Activated naive CD8-positive, alpha-beta T cell treated with anti-CD3 and anti-CD28 coated beads, Interleukin-2, amount 10 ng/mL, durations not matched to agents 7 days and 5 days (primary cell): Measurements from ENCODE around the gene UNC93B1. TPM values are rescaled to one million over a fixed set of nuclear protein-coding genes. Genes with fewer than 3 reads are reported as not detected.
A peak's percentile ranks its signal among the peaks of the same experiment; 100 is the strongest.

Experiments
- ATAC-seq: fragments of 150-1000 bp; cut with Tn5 transposase; one replicate; pipeline ENCODE4 v1.10.0; 2021; ENCODE audit warnings: low read depth, moderate library complexity
- POLR2A ChIA-PET: fragments of 350-600 bp; sonication (Branson Sonifier 250); formaldehyde crosslinking; loops from one replicate; lab custom pipeline; 2021; ENCODE audit warnings: antibody characterized with exemption; lab: Charles Lee
- DNase-seq: peaks from one replicate; pipeline ENCODE4 v3.0.0; 2021
- H3K27ac Mint-ChIP-seq: one replicate; pipeline ENCODE4 v1.8.0; 2022; ENCODE audit warnings: mild to moderate bottlenecking, mixed read lengths
- H3K27me3 Mint-ChIP-seq: one replicate; pipeline ENCODE4 v1.8.0; 2022; ENCODE audit warnings: mild to moderate bottlenecking, moderate library complexity, mixed read lengths
- H3K36me3 Mint-ChIP-seq: one replicate; pipeline ENCODE4 v1.8.0; 2021; ENCODE audit warnings: mild to moderate bottlenecking, mixed read lengths
- H3K4me1 Mint-ChIP-seq: one replicate; pipeline ENCODE4 v1.8.0; 2021; ENCODE audit warnings: mixed read lengths
- H3K4me3 Mint-ChIP-seq: one replicate; pipeline ENCODE4 v1.8.0; 2022; ENCODE audit warnings: mild to moderate bottlenecking, moderate library complexity, mixed read lengths
- H3K9me3 Mint-ChIP-seq: one replicate; pipeline ENCODE4 v1.8.0; 2021; ENCODE audit warnings: mixed read lengths
- total RNA-seq, 2 experiments: library from RNA; stranded (reverse); gene quantifications; one replicate each; pipeline ENCODE4 v1.2.3, GENCODE V29; 2021

Gene UNC93B1
- total RNA-seq, 2 experiments from 2014 or later, result 35.1 to 42.6 TPM

DNA sequence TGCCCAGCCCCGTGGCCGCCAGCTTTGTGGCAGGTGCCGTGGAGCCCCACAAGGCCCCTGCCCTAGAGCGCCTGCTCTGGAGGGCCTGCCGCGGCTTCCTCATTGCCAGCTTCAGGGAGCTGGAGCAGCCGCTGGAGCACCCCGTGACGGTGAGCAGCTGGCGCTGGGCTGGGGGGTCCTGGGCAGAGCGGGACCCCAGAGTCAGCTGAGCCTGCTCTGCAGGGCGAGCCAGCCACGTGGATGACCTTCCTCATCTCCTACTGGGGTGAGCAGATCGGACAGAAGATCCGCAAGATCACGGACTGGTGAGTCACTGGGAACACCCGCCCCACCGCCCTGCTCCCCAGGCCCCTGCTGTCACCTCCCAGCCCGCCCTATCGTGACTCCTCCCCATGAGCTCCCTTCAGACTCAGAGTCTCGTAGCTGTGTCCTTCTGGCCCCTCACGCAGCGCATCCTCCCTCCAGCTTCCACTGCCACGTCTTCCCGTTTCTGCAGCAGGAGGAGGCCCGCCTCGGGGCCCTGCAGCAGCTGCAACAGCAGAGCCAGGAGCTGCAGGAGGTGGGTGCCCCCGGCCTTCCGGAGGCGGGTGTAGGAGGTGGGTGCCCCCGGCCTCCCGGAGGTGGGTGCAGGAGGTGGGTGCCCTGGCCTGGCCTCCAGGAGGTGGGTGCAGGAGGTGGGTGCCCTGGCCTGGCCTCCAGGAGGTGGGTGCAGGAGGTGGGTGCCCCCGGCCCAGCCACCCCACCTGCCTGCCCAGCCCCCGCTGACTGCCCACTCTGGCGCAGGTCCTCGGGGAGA, 39.6 kb upstream of the UNC93B1 start:
- H3K27me3 Mint-ChIP-seq, result no peaks in the 10 kb centered on the region
- peaks cover 3% of the 10 kb centered on the region for H3K4me1 Mint-ChIP-seq
- peaks cover 2% of the 10 kb centered on the region for H3K36me3 Mint-ChIP-seq
- no peak overlapping the region for H3K27ac Mint-ChIP-seq
- H3K4me3 Mint-ChIP-seq, result no peak overlapping the region
- no peak for ATAC-seq
- no peak for DNase-seq
- H3K9me3 Mint-ChIP-seq, result no peaks in the 10 kb centered on the region
- POLR2A ChIA-PET, result no interaction called here

GRCh38 chr11:68043029-68043348, 39.1 kb upstream of the UNC93B1 start:
- Mint-ChIP-seq H3K27me3 (no peaks in the 10 kb centered on the region), H3K4me1 (peaks cover 3% of the 10 kb centered on the region), H3K27ac (no peak overlapping the region), H3K4me3 (no peak overlapping the region), H3K9me3 (no peaks in the 10 kb centered on the region), H3K36me3 (peaks cover 2% of the 10 kb centered on the region)
- no peak for ATAC-seq
- no peak for DNase-seq
- POLR2A ChIA-PET, result interaction anchor here (1.7 kb wide), 1 partner anchor 9 kb away, joined by 10 read pairs; no protein-coding TSS in a partner anchor

- DNase-seq, result no peak
- Mint-ChIP-seq H3K4me3 (no peak overlapping the region), H3K36me3 (peaks cover 2% of the 10 kb centered on the region), H3K27ac (no peak overlapping the region), H3K27me3 (no peaks in the 10 kb centered on the region), H3K4me1 (peaks cover 6% of the 10 kb centered on the region), H3K9me3 (no peaks in the 10 kb centered on the region)
- POLR2A ChIA-PET, result interaction anchor here (1.0 to 1.7 kb wide), 2 partner anchors 9 to 57 kb away, joined by 3 to 10 read pairs; no protein-coding TSS in a partner anchor
- no peak for ATAC-seq
Observed at GRCh38 chr11:68042219-68043028, 38.5 kb upstream of the UNC93B1 start.

DNA sequence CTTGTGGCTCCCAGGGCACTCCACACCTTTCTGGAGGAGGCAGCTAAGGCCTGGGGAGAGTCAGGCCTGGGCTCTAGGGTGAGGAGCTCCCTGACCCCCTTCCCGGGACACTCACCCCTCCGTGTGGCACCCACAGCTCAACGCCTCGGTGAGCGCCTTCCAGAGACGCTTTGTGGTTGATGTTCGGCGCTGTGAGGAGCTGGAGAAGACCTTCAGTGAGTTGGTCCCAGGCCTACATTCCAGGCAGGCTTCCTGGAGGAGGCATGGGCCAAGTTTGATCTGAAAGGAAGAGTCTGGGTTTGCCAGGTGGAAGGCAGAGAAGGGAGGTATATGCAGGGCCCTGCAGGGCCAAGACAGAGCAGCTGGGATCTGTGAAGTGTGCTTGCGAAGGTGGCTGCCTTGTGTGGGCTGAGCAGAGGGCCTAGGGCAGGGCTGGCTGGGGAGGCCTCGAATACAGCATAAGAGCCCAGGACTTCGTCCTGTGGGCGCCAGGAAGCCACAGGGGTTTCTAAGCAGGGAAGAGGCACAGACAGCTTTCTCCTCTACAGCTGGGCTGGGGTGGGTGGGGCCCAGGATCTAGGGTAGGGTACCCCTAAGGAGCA, 37.8 kb upstream of the UNC93B1 start:
- H3K36me3 Mint-ChIP-seq, result peaks cover 1% of the 10 kb centered on the region
- POLR2A ChIA-PET, result interaction anchor here (0.6 to 1.7 kb wide), 3 partner anchors 10 to 84 kb away, joined by 3 to 10 read pairs (median 4); no protein-coding TSS in a partner anchor
- no peaks in the 10 kb centered on the region for H3K27me3 Mint-ChIP-seq
- peak overlapping the region; percentile 42 for H3K4me3 Mint-ChIP-seq
- DNase-seq (no peak), ATAC-seq (no peak)
- peaks cover 13% of the 10 kb centered on the region for H3K4me1 Mint-ChIP-seq
- H3K27ac Mint-ChIP-seq, result peak overlapping the region; percentile 66
- no peaks in the 10 kb centered on the region for H3K9me3 Mint-ChIP-seq

DNA sequence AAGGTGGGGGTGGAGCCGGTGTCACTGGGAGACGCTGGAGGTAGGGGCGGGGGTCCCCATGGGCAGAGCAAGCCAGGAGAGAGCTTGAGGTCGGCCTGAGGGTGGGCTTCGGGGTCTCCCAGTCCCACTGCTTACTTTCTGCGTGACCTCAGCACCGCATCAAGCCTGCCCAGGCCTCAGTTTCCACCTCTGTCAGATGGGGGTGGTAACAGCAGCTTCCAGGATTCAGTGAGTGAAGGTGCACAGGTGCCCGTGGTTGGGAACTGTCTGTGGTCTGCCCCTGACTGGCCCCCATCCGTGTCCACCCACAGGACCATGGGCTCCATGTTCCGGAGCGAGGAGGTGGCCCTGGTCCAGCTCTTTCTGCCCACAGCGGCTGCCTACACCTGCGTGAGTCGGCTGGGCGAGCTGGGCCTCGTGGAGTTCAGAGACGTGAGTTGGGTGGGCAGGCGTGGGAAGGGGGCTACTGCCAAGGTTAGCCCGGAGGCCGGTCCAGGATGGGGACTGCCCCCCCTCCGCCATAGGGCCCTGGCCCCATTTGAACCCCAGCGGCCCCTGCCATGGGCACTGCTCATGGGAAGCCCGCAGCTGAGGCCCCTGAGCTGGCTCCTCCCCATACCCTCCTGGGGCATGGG, 37.2 kb upstream of the UNC93B1 start:
- Mint-ChIP-seq H3K27ac (peak overlapping the region; percentile 96), H3K4me1 (peaks cover 16% of the 10 kb centered on the region), H3K27me3 (no peaks in the 10 kb centered on the region), H3K4me3 (peak overlapping the region; percentile 97), H3K9me3 (no peaks in the 10 kb centered on the region), H3K36me3 (no peaks in the 10 kb centered on the region)
- POLR2A ChIA-PET, result interaction anchor here (0.6 to 2.5 kb wide), 3 partner anchors 10 to 85 kb away, joined by 3 to 15 read pairs (median 4); partner anchors contain the start of gene NDUFS8
- DNase-seq (no peak), ATAC-seq (no peak)

- POLR2A ChIA-PET, result interaction anchor here (0.7 to 2.5 kb wide), 4 partner anchors 10 to 1772 kb away, joined by 3 to 15 read pairs (median 3); partner anchors contain the start of gene NDUFS8
- H3K27ac Mint-ChIP-seq, result peak overlapping the region; percentile 96
- H3K9me3 Mint-ChIP-seq, result no peaks in the 10 kb centered on the region
- DNase-seq (peak; percentile 70), ATAC-seq (peak; percentile 37)
- peaks cover 19% of the 10 kb centered on the region for H3K4me1 Mint-ChIP-seq
- H3K27me3 Mint-ChIP-seq, result no peaks in the 10 kb centered on the region
- H3K4me3 Mint-ChIP-seq, result peak overlapping the region; percentile 97
- no peaks in the 10 kb centered on the region for H3K36me3 Mint-ChIP-seq
Observed at GRCh38 chr11:68040101-68040956, 36.4 kb upstream of the UNC93B1 start.

- peak overlapping the region; percentile 97 for H3K4me3 Mint-ChIP-seq
- H3K36me3 Mint-ChIP-seq, result no peaks in the 10 kb centered on the region
- no peaks in the 10 kb centered on the region for H3K27me3 Mint-ChIP-seq
- ATAC-seq (peak; percentile 1), DNase-seq (no peak)
- no peaks in the 10 kb centered on the region for H3K9me3 Mint-ChIP-seq
- peak overlapping the region; percentile 96 for H3K27ac Mint-ChIP-seq
- peaks cover 20% of the 10 kb centered on the region for H3K4me1 Mint-ChIP-seq
- POLR2A ChIA-PET, result interaction anchor here (0.7 to 3.2 kb wide), 6 partner anchors 9 to 1772 kb away, joined by 3 to 15 read pairs (median 3); partner anchors contain the start of genes NDUFS8 and UNC93B1
Observed at GRCh38 chr11:68039526-68040086, 35.7 kb upstream of the UNC93B1 start.

DNA sequence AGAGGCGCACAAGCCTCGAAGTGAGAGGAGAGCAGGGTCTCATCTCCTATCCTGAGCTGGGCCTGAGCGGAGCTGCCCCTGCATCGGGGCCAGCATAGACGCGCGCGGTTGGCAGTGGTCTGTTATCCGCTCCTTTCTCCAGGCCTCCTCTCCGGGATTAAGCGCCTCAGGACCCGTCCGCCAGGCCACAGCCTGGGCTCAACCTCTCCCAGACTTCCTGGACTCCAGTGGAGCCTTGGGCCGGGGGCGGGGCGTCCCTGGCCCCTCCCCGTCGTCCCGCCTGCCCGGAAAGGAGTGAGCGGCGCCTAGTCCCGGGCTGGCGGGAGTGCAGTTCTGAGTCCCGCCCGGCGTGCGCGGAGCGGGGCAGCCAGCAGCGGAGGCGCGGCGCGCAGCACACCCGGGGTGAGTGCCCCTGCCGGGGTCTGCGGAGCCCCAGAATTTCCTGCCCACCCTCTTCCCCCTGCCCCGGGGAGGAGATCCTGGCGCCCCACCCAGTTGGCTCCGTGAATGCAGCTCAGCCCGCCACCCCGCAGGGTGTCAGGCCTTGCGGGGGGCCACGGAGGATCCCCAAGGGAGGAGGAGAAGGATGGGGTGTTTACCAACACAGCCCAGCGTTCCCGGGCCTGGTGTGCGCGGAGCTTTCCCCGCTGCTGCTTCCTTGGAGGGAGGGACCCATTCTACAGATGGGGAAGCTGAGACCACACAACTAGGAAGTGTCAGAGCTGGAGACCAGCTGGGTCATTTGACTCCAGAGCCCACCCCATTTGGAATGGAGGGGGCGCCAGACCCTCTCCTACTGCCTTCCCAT, 35.0 kb upstream of the UNC93B1 start, which contains the start of gene TCIRG1:
TCIRG1 (plus strand) TSS at position 308 of the 808 bp plus-strand sequence. CDS start 2,247 bp downstream, outside the sequence.
- no peaks in the 10 kb centered on the region for H3K9me3 Mint-ChIP-seq
- no peaks in the 10 kb centered on the region for H3K27me3 Mint-ChIP-seq
- H3K4me1 Mint-ChIP-seq, result peaks cover 20% of the 10 kb centered on the region
- H3K27ac Mint-ChIP-seq, result peak within 1 kb of the TSS; percentile 97
- no peaks in the 10 kb centered on the region for H3K36me3 Mint-ChIP-seq
- DNase-seq, result peak; percentile 77
- peak; percentile 54 for ATAC-seq
- POLR2A ChIA-PET, result interaction anchor here (1.0 to 3.2 kb wide), 4 partner anchors 8 to 173 kb away, joined by 3 to 15 read pairs (median 8); partner anchors contain the start of genes NDUFS8 and UNC93B1
- peak within 1 kb of the TSS; percentile 97 for H3K4me3 Mint-ChIP-seq

GRCh38 chr11:68038226-68038717, 34.4 kb upstream of the UNC93B1 start:
- POLR2A ChIA-PET, result interaction anchor here (1.2 to 3.2 kb wide), 3 partner anchors 35 to 40 kb away, joined by 3 to 12 read pairs (median 4); partner anchors contain the start of gene UNC93B1
- ATAC-seq (no peak), DNase-seq (no peak)
- peak overlapping the region; percentile 97 for H3K4me3 Mint-ChIP-seq
- H3K27me3 Mint-ChIP-seq, result no peaks in the 10 kb centered on the region
- H3K27ac Mint-ChIP-seq, result peak overlapping the region; percentile 30
- H3K36me3 Mint-ChIP-seq, result peaks cover 2% of the 10 kb centered on the region
- H3K4me1 Mint-ChIP-seq, result peaks cover 20% of the 10 kb centered on the region
- no peaks in the 10 kb centered on the region for H3K9me3 Mint-ChIP-seq

- Mint-ChIP-seq H3K4me3 (peak overlapping the region; percentile 63), H3K27me3 (no peaks in the 10 kb centered on the region), H3K36me3 (peaks cover 2% of the 10 kb centered on the region), H3K27ac (peak overlapping the region; percentile 97), H3K4me1 (peaks cover 20% of the 10 kb centered on the region), H3K9me3 (no peaks in the 10 kb centered on the region)
- ATAC-seq (no peak), DNase-seq (no peak)
- POLR2A ChIA-PET, result interaction anchor here (0.7 to 3.2 kb wide), 3 partner anchors 9 to 39 kb away, joined by 3 to 12 read pairs (median 4); partner anchors contain the start of gene UNC93B1
Observed at GRCh38 chr11:68037411-68038225, 33.7 kb upstream of the UNC93B1 start.
